GM23338 (cell line): ENCODE data around the gene RAB7B. TPM values are rescaled to one million over a fixed set of nuclear protein-coding genes. Genes with fewer than 3 reads are reported as not detected.

ENCODE experiments used
- ATAC-seq: fragments of 200-7000 bp; cut with Tn5 transposase; 3 replicates; pipeline ENCODE4 v1.9.1; 2020
- DNase-seq: peaks from one replicate; pipeline ENCODE4 v3.0.0-alpha.2; 2015; ENCODE audit warnings: low spot score
- H2AFZ ChIP-seq: fragments of 200-600 bp; sonication (generic); 2 replicates; pipeline ENCODE4 v1.8.0; 2016; ENCODE audit warnings: antibody characterized with exemption, mild to moderate bottlenecking, moderate library complexity
- H3F3A ChIP-seq: fragments of 200-600 bp; sonication (generic); replicated peaks from 2 replicates; pipeline ENCODE4 v1.8.0; 2017; ENCODE audit warnings: antibody characterized with exemption, mixed run types, low read depth
- H3K27ac ChIP-seq: fragments of 200-600 bp; sonication (generic); 2 replicates; pipeline ENCODE4 v1.6.1; 2016; ENCODE audit warnings: low read depth
- H3K27me3 ChIP-seq: fragments of 200-600 bp; sonication (generic); 2 replicates; pipeline ENCODE4 v1.8.0; 2016; ENCODE audit warnings: mild to moderate bottlenecking, mixed run types, moderate library complexity; ENCODE audit not compliant: insufficient read depth
- H3K36me3 ChIP-seq: fragments of 200-600 bp; sonication (generic); 2 replicates; pipeline ENCODE4 v1.8.0; 2016; ENCODE audit warnings: mild to moderate bottlenecking; ENCODE audit not compliant: insufficient read depth
- H3K4me1 ChIP-seq: fragments of 200-600 bp; sonication (generic); 2 replicates; pipeline ENCODE4 v1.8.0; 2016; ENCODE audit warnings: mild to moderate bottlenecking, moderate library complexity; ENCODE audit not compliant: insufficient read depth
- H3K4me2 ChIP-seq: fragments of 200-600 bp; sonication (generic); 2 replicates; pipeline ENCODE4 v1.7.1; 2017; ENCODE audit warnings: mixed run types
- H3K4me3 ChIP-seq: fragments of 200-600 bp; sonication (generic); 2 replicates; pipeline ENCODE4 v1.6.1; 2016; ENCODE audit warnings: mixed run types
- H3K79me2 ChIP-seq: fragments of 200-600 bp; sonication (generic); replicated peaks from 2 replicates; pipeline ENCODE4 v1.8.0; 2017; ENCODE audit warnings: mild to moderate bottlenecking; ENCODE audit not compliant: insufficient read depth
- H3K9me2 ChIP-seq: fragments of 200-600 bp; sonication (generic); 2 replicates; pipeline ENCODE4 v1.8.0; 2017; ENCODE audit not compliant: insufficient read depth
- H4K20me1 ChIP-seq: fragments of 200-600 bp; sonication (generic); replicated peaks from 2 replicates; pipeline ENCODE4 v1.8.0; 2017; ENCODE audit warnings: mild to moderate bottlenecking; ENCODE audit not compliant: insufficient read depth
- H3K27ac Mint-ChIP-seq: 2 replicates; pipeline ENCODE4 v1.8.0; 2020; ENCODE audit warnings: inconsistent platforms, mild to moderate bottlenecking, moderate library complexity, mixed read lengths
- H3K27me3 Mint-ChIP-seq: 3 replicates; pipeline ENCODE4 v1.8.0; 2022; ENCODE audit warnings: low read depth, mild to moderate bottlenecking, moderate library complexity, mixed read lengths, inconsistent platforms; ENCODE audit not compliant: insufficient read depth, poor library complexity
- H3K36me3 Mint-ChIP-seq: 3 replicates; pipeline ENCODE4 v1.8.0; 2021; ENCODE audit warnings: low read depth, mild to moderate bottlenecking, inconsistent platforms, moderate library complexity, mixed read lengths
- H3K4me1 Mint-ChIP-seq: 3 replicates; pipeline ENCODE4 v1.8.0; 2020; ENCODE audit warnings: mild to moderate bottlenecking, inconsistent platforms, mixed read lengths
- H3K4me3 Mint-ChIP-seq: 3 replicates; pipeline ENCODE4 v1.8.0; 2021; ENCODE audit warnings: moderate library complexity, mild to moderate bottlenecking, inconsistent platforms, mixed read lengths
- H3K9me3 Mint-ChIP-seq: 3 replicates; pipeline ENCODE4 v1.8.0; 2020; ENCODE audit warnings: moderate library complexity, mild to moderate bottlenecking, inconsistent platforms, mixed read lengths
- CREB1 ChIP-seq: fragments of 250-450 bp; sonication (Bioruptor Pico); IDR thresholded peaks from 2 replicates; pipeline ENCODE4 v1.5.0; 2020; ENCODE audit warnings: low read depth, mild to moderate bottlenecking, moderate library complexity
- CTCF ChIP-seq, 2 experiments: fragments of 200-600 bp in 1 of 2; sonication (generic) in 1 of 2; conservative IDR thresholded peaks; 2 replicates each; pipeline versions ENCODE4 v1.5.1 to v1.6.1; 2016 to 2017; ENCODE audit warnings: antibody characterized with exemption in 2 of 2, low read depth in 2 of 2, mild to moderate bottlenecking in 2 of 2, moderate library complexity in 1 of 2
- ETS1 ChIP-seq: IDR thresholded peaks from 2 replicates; pipeline ENCODE4 v1.6.1; 2016; ENCODE audit warnings: antibody characterized with exemption
- EZH2phosphoT487 ChIP-seq: fragments of 200-600 bp; sonication (generic); IDR thresholded peaks from one replicate; pipeline ENCODE4 v1.8.1; 2018; ENCODE audit warnings: antibody characterized with exemption; ENCODE audit not compliant: unreplicated experiment
- NANOG ChIP-seq: IDR thresholded peaks from 2 replicates; pipeline ENCODE4 v1.6.1; 2016; ENCODE audit warnings: antibody characterized with exemption, borderline replicate concordance
- POLR2AphosphoS5 ChIP-seq: IDR thresholded peaks from 2 replicates; pipeline ENCODE4 v1.6.1; 2016; ENCODE audit warnings: antibody characterized with exemption, low read depth
- REST ChIP-seq: IDR thresholded peaks from one replicate; pipeline ENCODE4 v1.6.1; 2018; ENCODE audit warnings: antibody characterized with exemption; ENCODE audit not compliant: unreplicated experiment
- STAT1 ChIP-seq: IDR thresholded peaks from one replicate; pipeline ENCODE4 v1.6.1; 2016; ENCODE audit warnings: antibody characterized with exemption; ENCODE audit not compliant: unreplicated experiment
- ZNF114 ChIP-seq: fragments of 250-450 bp; sonication (Bioruptor Pico); IDR thresholded peaks from 2 replicates; pipeline ENCODE4 v1.5.0; 2020; ENCODE audit warnings: mild to moderate bottlenecking, moderate library complexity
- ZNF331 ChIP-seq: fragments of 250-450 bp; sonication (Bioruptor Pico); IDR thresholded peaks from 2 replicates; pipeline ENCODE4 v1.5.0; 2020; ENCODE audit warnings: low read depth, mild to moderate bottlenecking, moderate library complexity
- polyA plus RNA-seq: library from polyadenylated mRNA; unstranded; fragments of >200 nt; fragmentation: Nextera tagmentation; extraction: Ambion mirVana; gene quantifications from 2 replicates; pipeline ENCODE4 v1.2.1, GENCODE V29; 2016
- total RNA-seq: library from RNA; depleted of rRNA; stranded (reverse); fragments of >200 nt; shearing (Covaris generic); gene quantifications from 2 replicates; pipeline ENCODE4 v1.2.3, GENCODE V29; 2014

The RAB7B gene
- total and polyA plus RNA-seq, 2 experiments from 2014 or later = not detected

- Histone ChIP-seq H3K79me2 (no peaks in the 10 kb centered on the region), H2AFZ (peak overlapping the region; percentile 59), H3K9me2 (no peaks in the 10 kb centered on the region; the same call in 1 of the 2 replicates), H3K27me3 (no peaks in the 10 kb centered on the region), H3K27ac (no peak overlapping the region), H3K4me2 (no peak overlapping the region), H3F3A (no peaks in the 10 kb centered on the region), H3K4me1 (no peaks in the 10 kb centered on the region), H4K20me1 (no peaks in the 10 kb centered on the region; the same call in 1 of the 2 replicates), H3K4me3 (no peak overlapping the region), H3K36me3 (no peaks in the 10 kb centered on the region)
- H3K27ac Mint-ChIP-seq = no peak overlapping the region
- no peaks in the 10 kb centered on the region for H3K9me3 Mint-ChIP-seq
- no peaks in the 10 kb centered on the region for H3K4me1 Mint-ChIP-seq
- H3K27me3 Mint-ChIP-seq = peaks cover 8% of the 10 kb centered on the region
- DNase-seq (peak; percentile 33), ATAC-seq (peak; percentile 66)
- no peak overlapping the region for H3K4me3 Mint-ChIP-seq
- TF ChIP-seq CTCF (conservative IDR thresholded peaks at IDR 0.05; ENCODE audit: low read depth in 2 of 2) = no peak
- TF ChIP-seq STAT1 = no peak
- TF ChIP-seq REST = no peak
- no peaks in the 10 kb centered on the region for H3K36me3 Mint-ChIP-seq
Measured at GRCh38 chr1:205988585-205988995, 14.6 kb downstream of the RAB7B start.

GRCh38 chr1:205986861-205987260, 16.3 kb downstream of the RAB7B start:
- H3F3A ChIP-seq = no peaks in the 10 kb centered on the region
- H4K20me1 ChIP-seq = no peaks in the 10 kb centered on the region; the same call in 1 of the 2 replicates
- no peaks in the 10 kb centered on the region for H3K4me1 ChIP-seq
- H3K4me3 ChIP-seq = no peak overlapping the region
- no peak overlapping the region for H3K4me2 ChIP-seq
- H3K27me3 ChIP-seq = no peaks in the 10 kb centered on the region
- Mint-ChIP-seq H3K27ac (no peak overlapping the region), H3K27me3 (peaks cover 9% of the 10 kb centered on the region), H3K4me1 (no peaks in the 10 kb centered on the region), H3K9me3 (peaks cover 3% of the 10 kb centered on the region; the same call in 2 of the 3 replicates), H3K4me3 (no peak overlapping the region), H3K36me3 (no peaks in the 10 kb centered on the region)
- ATAC-seq (no peak), DNase-seq (no peak)
- no peaks in the 10 kb centered on the region for H3K79me2 ChIP-seq
- no peaks in the 10 kb centered on the region for H3K36me3 ChIP-seq
- H2AFZ ChIP-seq = no peak overlapping the region
- H3K9me2 ChIP-seq = no peaks in the 10 kb centered on the region; the same call in 1 of the 2 replicates
- H3K27ac ChIP-seq = no peak overlapping the region
- TF ChIP-seq ETS1 (no peak), REST (no peak), EZH2phosphoT487 (no peak), POLR2AphosphoS5 (no peak), ZNF331 (CRISPR knock-in tag) (no peak), ZNF114 (CRISPR knock-in tag) (no peak), STAT1 (no peak), CTCF (conservative IDR thresholded peaks at IDR 0.05; ENCODE audit: low read depth in 2 of 2) (no peak), CREB1 (CRISPR knock-in tag) (no peak), NANOG (no peak)
